Testis (tissue), 3 donors: ENCODE measurements around the gene ZPR1. TPM values are rescaled to one million over a fixed set of nuclear protein-coding genes. Genes with fewer than 3 reads are reported as not detected.
"Not testable (repeated sequence)": the region's sequence is repeated elsewhere in the genome, so short reads cannot be mapped to it uniquely, and the experiment has no call there.

ENCODE experiments used
- DNase-seq: peaks from one replicate; pipeline ENCODE4 v3.0.0-alpha.2; 2019
- H3K27ac ChIP-seq, 2 donors: fragments of 200-600 bp; sonication (generic); one replicate each; pipeline ENCODE4 v1.5.1; 2019
- H3K27me3 ChIP-seq: fragments of 200-600 bp; sonication (generic); one replicate; pipeline ENCODE4 v1.5.1; 2019
- H3K36me3 ChIP-seq: fragments of 200-600 bp; sonication (generic); one replicate; pipeline ENCODE4 v1.5.1; 2017; ENCODE audit warnings: low read depth; ENCODE audit errors: missing control alignments
- H3K4me1 ChIP-seq: fragments of 200-600 bp; sonication (generic); one replicate; pipeline ENCODE4 v1.5.1; 2019
- H3K4me3 ChIP-seq, 2 donors: fragments of 200-600 bp; sonication (generic); one replicate each; pipeline ENCODE4 v1.5.1; 2017 to 2019
- H3K9me3 ChIP-seq: fragments of 200-600 bp; sonication (generic); one replicate; pipeline ENCODE4 v1.5.1; 2017
- POLR2A ChIP-seq: fragments of 450-650 bp; IDR thresholded peaks from one replicate; pipeline ENCODE4 v1.6.1; 2017; ENCODE audit warnings: antibody characterized with exemption, mild to moderate bottlenecking, moderate library complexity
- WGBS, 2 donors: methylation state at CpG; one replicate each; pipeline ENCODE4 v1.1.5; 2018; 5-methylcytosine and 5-hydroxymethylcytosine counted together
- intact Hi-C: fragments of 100-400 bp; cut with DNase I; formaldehyde crosslinking; loops from one replicate; pipeline ENCODE4 v1.15.1; 2023; ENCODE audit warnings: low total_unique reads
- polyA plus RNA-seq: library from polyadenylated mRNA; stranded (reverse); fragments of 350-450 nt; fragmentation: Illumina TruSeq; extraction: RNeasy Lipid Tissue Mini Kit (QIAGEN cat#74804); gene quantifications from one replicate; pipeline ENCODE4 v1.2.3, GENCODE V29; 2014; ENCODE audit warnings: low read depth, low replicate concordance; ENCODE audit not compliant: insufficient read depth
- total RNA-seq, 2 donors: library from RNA; depleted of rRNA; stranded (reverse); fragments of >200 nt; gene quantifications; one replicate each; pipeline ENCODE4 v1.2.3, GENCODE V29; 2016
- TF ChIP-seq, protein P1 (sequence below), 3 experiments: fragments of 450-650 bp in 2 of 3; fragments of 200-600 bp in 1 of 3; sonication (generic) in 1 of 3; IDR thresholded peaks; one replicate each; pipeline ENCODE4 v1.5.1; 2016 to 2019; ENCODE audit warnings: antibody characterized with exemption in 3 of 3, mild to moderate bottlenecking in 2 of 3, moderate library complexity in 1 of 3

Gene ZPR1
- total and polyA plus RNA-seq, 3 donors from 2014 or later, result 44.4 to 138 (median 68.0) TPM

GRCh38 chr11:116808262-116809175 lies 20.7 kb upstream of the ZPR1 start:
- Histone ChIP-seq H3K27ac (no peak overlapping the region), H3K36me3 (no peaks in the 10 kb centered on the region), H3K4me3 (no peak overlapping the region), H3K27me3 (no peaks in the 10 kb centered on the region), H3K9me3 (no peaks in the 10 kb centered on the region), H3K4me1 (no peaks in the 10 kb centered on the region)
- no peak for TF ChIP-seq POLR2A
- TF ChIP-seq, protein P1, sequence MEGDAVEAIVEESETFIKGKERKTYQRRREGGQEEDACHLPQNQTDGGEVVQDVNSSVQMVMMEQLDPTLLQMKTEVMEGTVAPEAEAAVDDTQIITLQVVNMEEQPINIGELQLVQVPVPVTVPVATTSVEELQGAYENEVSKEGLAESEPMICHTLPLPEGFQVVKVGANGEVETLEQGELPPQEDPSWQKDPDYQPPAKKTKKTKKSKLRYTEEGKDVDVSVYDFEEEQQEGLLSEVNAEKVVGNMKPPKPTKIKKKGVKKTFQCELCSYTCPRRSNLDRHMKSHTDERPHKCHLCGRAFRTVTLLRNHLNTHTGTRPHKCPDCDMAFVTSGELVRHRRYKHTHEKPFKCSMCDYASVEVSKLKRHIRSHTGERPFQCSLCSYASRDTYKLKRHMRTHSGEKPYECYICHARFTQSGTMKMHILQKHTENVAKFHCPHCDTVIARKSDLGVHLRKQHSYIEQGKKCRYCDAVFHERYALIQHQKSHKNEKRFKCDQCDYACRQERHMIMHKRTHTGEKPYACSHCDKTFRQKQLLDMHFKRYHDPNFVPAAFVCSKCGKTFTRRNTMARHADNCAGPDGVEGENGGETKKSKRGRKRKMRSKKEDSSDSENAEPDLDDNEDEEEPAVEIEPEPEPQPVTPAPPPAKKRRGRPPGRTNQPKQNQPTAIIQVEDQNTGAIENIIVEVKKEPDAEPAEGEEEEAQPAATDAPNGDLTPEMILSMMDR (IDR thresholded peaks at IDR 0.05), result no peak
- DNase-seq, result no peak
- WGBS, 2 donors, result 82% methylated on average over 14 of the region's 14 CpGs
- intact Hi-C loops, result no loop called here

- Histone ChIP-seq H3K4me1 (no peaks in the 10 kb centered on the region), H3K36me3 (no peaks in the 10 kb centered on the region), H3K4me3 (no peak overlapping the region), H3K9me3 (no peaks in the 10 kb centered on the region), H3K27me3 (no peaks in the 10 kb centered on the region), H3K27ac (no peak overlapping the region)
- intact Hi-C loops, result no loop called here
- TF ChIP-seq, protein P1 (IDR thresholded peaks at IDR 0.05), result no peak
- TF ChIP-seq POLR2A, result no peak
- no peak for DNase-seq
- WGBS, 2 donors, result 82 to 95% methylated on average over 6 of the region's 6 CpGs
Measured at GRCh38 chr11:116807601-116808261, 19.9 kb upstream of the ZPR1 start.

DNA sequence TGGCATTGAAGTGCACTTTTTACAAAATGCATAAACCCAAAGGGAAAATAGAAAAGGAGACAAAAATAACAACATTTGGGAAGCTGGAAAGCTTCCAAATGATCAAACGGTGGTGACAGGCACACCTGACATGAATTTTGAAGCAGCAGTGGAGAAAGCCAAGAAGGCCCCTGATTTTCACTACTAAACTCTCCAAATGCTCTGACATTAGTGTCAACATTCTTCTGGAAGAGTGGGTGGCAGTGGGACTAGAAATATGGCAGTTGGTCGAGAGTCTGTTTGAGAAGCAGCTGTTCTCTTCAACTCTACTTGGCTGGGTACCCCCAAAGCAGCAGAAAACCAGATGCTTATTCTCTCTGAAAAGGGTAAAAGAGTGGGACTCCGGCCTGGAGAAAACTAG lies 16.2 kb upstream of the ZPR1 start:
- Histone ChIP-seq H3K9me3 (no peaks in the 10 kb centered on the region), H3K36me3 (no peaks in the 10 kb centered on the region), H3K27me3 (no peaks in the 10 kb centered on the region), H3K4me1 (no peaks in the 10 kb centered on the region), H3K27ac (no peak overlapping the region), H3K4me3 (no peak overlapping the region)
- TF ChIP-seq POLR2A, result no peak
- TF ChIP-seq, protein P1 (IDR thresholded peaks at IDR 0.05), result no peak
- no peak for DNase-seq
- intact Hi-C loops, result no loop called here
- WGBS, 2 donors, result 67 to 74% methylated on average over 3 of the region's 3 CpGs

DNA sequence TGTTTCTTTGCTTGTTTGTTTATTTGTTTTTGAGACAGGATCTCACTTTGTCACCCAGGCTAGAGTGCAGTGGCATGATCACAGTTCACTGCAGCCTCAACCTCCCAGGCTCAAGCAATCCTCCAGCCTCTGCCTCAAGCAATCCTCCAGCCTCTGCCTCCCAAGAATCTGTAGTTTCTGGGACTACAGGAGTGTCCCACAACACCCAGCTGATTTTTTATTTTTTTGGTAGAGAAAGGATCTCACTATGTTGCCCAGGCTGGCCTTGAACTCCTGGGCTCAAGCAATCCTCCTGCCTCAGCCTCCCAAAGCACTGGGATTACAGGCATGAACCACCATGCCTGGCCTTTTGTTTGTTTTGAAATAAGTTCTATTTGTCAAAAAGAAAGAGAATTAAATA lies 13.8 kb upstream of the ZPR1 start:
- H3K4me1 ChIP-seq, DNase-seq, H3K36me3 ChIP-seq, H3K9me3 ChIP-seq, H3K27me3 ChIP-seq, intact Hi-C loops, H3K4me3 ChIP-seq, H3K27ac ChIP-seq: not testable (repeated sequence)

DNA sequence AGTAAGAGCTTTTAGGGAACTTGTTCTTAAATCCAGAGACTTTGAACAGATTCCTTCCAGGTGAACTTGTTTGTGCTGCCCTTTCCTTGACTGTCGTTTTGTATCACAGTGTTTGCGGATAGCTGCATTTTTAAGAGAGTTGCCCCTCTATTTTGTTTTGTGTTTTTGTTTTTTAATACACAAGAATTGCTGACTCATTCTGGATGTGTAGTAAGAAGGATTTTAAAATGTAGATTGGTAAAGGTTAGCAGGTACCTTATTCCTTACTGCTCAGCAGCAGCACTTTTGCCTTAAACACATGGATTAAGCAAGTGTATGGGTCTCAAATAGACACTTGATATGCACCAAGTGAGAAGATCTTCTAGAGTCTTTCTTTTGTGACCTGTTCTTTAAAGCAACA lies 12.8 kb upstream of the ZPR1 start:
- H3K9me3 ChIP-seq, result no peaks in the 10 kb centered on the region
- no peak for DNase-seq
- H3K4me3 ChIP-seq, result no peak overlapping the region
- no peak for TF ChIP-seq POLR2A
- TF ChIP-seq, protein P1 (IDR thresholded peaks at IDR 0.05), result no peak
- H3K4me1 ChIP-seq, result no peaks in the 10 kb centered on the region
- 95% methylated on average over 2 of the region's 2 CpGs for WGBS, 2 donors
- intact Hi-C loops, result no loop called here
- H3K27me3 ChIP-seq, result no peaks in the 10 kb centered on the region
- H3K27ac ChIP-seq, result no peak overlapping the region
- H3K36me3 ChIP-seq, result no peaks in the 10 kb centered on the region
